Pancreas (tissue), 10 donors: ENCODE results near the gene PRSS50. TPM values are rescaled to one million over a fixed set of nuclear protein-coding genes. Genes with fewer than 3 reads are reported as not detected.
A peak's percentile ranks its signal among the peaks of the same experiment; 100 is the strongest.

Experiments
- ATAC-seq, 4 donors: fragments of 200-7000 bp; cut with Tn5 transposase; one replicate each; pipeline versions ENCODE4 v1.8.0 to v1.9.1; 2020; ENCODE audit warnings: mild to moderate bottlenecking in 4 of 4, moderate library complexity in 4 of 4
- DNase-seq, 6 donors: peaks; one replicate each; pipeline ENCODE4 v3.0.0-alpha.2; 2020
- FAIRE-seq: peaks from 2 replicates; lab custom pipeline; 2012; peaks lifted over from hg19 to GRCh38; lab: Jason Lieb, UNC
- H3K27ac ChIP-seq, 4 donors: fragments of 200-600 bp; sonication (generic); 1 replicate in 3 of 4; 2 replicates in 1 of 4; pipeline versions ENCODE4 v1.5.0 to v1.8.0; 2020
- H3K27me3 ChIP-seq, 4 donors: fragments of 200-600 bp; one replicate each; pipeline ENCODE4 v1.8.0; 2021
- H3K36me3 ChIP-seq, 3 donors: fragments of 200-600 bp; sonication (generic) in 1 of 3; one replicate each; pipeline versions ENCODE4 v1.5.0 to v1.8.0; 2020 to 2021
- H3K4me1 ChIP-seq, 3 donors: fragments of 200-600 bp; one replicate each; pipeline ENCODE4 v1.8.0; 2021
- H3K4me3 ChIP-seq, 4 donors: fragments of 200-600 bp; sonication (generic) in 2 of 4; one replicate each; pipeline versions ENCODE4 v1.5.0 to v1.8.0; 2020 to 2021
- H3K9me3 ChIP-seq, 4 donors: fragments of 200-600 bp; one replicate each; pipeline ENCODE4 v1.8.0; 2021
- CTCF ChIP-seq, 4 donors: fragments of 200-600 bp; sonication (generic) in 3 of 4; IDR thresholded peaks; one replicate each; pipeline versions ENCODE4 v1.5.0 to v1.8.0; 2021; ENCODE audit warnings: antibody characterized with exemption in 4 of 4
- WGBS, 2 donors: extraction: QIAGEN DNeasy Blood & Tissue Kit; methylation state at CpG; one replicate each; pipeline ENCODE4 v1.1.7; 2013; 5-methylcytosine and 5-hydroxymethylcytosine counted together
- intact Hi-C, 3 donors: fragments of 100-400 bp; cut with DNase I; formaldehyde crosslinking; loops; one replicate each; pipeline versions ENCODE4 v1.11.1 to v1.14.2; 2022
- polyA plus RNA-seq, 2 donors: library from polyadenylated mRNA; stranded (reverse); fragments of 200-250 nt; gene quantifications; one replicate each; pipeline ENCODE4 v1.2.3, GENCODE V29; 2013
- total RNA-seq, 6 donors: library from RNA; stranded (reverse); fragmentation: NEBNext Ultra II Directional in 4 of 6; extraction: Animal tissue kit (Norgen Biotek cat#: 25700) in 4 of 6; gene quantifications; one replicate each; pipeline versions ENCODE4 v1.2.1 to v1.2.4, GENCODE V29; 2021 to 2023
- donor health status: healthy with polysubstance abuse.
- donor health status: DM: no; HTN: no; CAD: no; lungs with moderate emphysema.
- donor health status: DM: no; HTN: no; CAD: no.
- donor health status: control.
- donor health status: control.
- donor health status: Bipolar disorder and iron deficiency.
- donor health status: DM: yes; HTN: yes; CAD: no.
- donor health status: DM: no; HTN: no; CAD: no.
- donor health status: DM: no; HTN: no; CAD: no.
- donor health status: DM: yes; HTN: yes; CAD: no.

The PRSS50 gene
- total and polyA plus RNA-seq, 8 donors = 0.28 to 2.2 (median 0.51) TPM

- 75 to 88% methylated on average over 8 of the region's 8 CpGs for WGBS, 2 donors
- TF ChIP-seq CTCF (IDR thresholded peaks at IDR 0.05) = no peak
- ATAC-seq = peak in 3 of 4 donors; percentile 21 to 43 (median 42)
- H3K9me3 ChIP-seq = no peaks in the 10 kb centered on the region
- H3K4me3 ChIP-seq = no peak overlapping the region
- DNase-seq = peak in 1 of 6 donors; percentile 66
- no peak for FAIRE-seq
- intact Hi-C loops = loop anchor here in 2 of 3 donors (10.0 kb wide), 2 partner anchors 205 to 285 kb away; no protein-coding TSS in a partner anchor
- peaks cover 0 to 14% (median 0%) of the 10 kb centered on the region in 3 donors for H3K4me1 ChIP-seq
- H3K36me3 ChIP-seq = no peaks in the 10 kb centered on the region
- H3K27ac ChIP-seq = no peak overlapping the region
- H3K27me3 ChIP-seq = no peaks in the 10 kb centered on the region
These were observed 17.8 kb downstream of the PRSS50 start for GRCh38 chr3:46699676-46700523.

- peak in 2 of 6 donors; percentile 25 to 48 for DNase-seq
- FAIRE-seq = no peak
- ATAC-seq = no peak
- 74 to 78% methylated on average over 4 of the region's 4 CpGs for WGBS, 2 donors
- Histone ChIP-seq H3K27ac (peak overlapping the region in 1 of 4 donors; percentile 24), H3K4me1 (peaks cover 0 to 14% (median 11%) of the 10 kb centered on the region in 3 donors), H3K27me3 (no peaks in the 10 kb centered on the region), H3K9me3 (no peaks in the 10 kb centered on the region), H3K36me3 (no peaks in the 10 kb centered on the region), H3K4me3 (no peak overlapping the region)
- intact Hi-C loops = no loop called here
- TF ChIP-seq CTCF (IDR thresholded peaks at IDR 0.05) = no peak
These were observed 21.4 kb downstream of the PRSS50 start for GRCh38 chr3:46695962-46696894.

GRCh38 chr3:46695177-46695961, 22.3 kb downstream of the PRSS50 start:
- intact Hi-C loops = no loop called here
- WGBS, 2 donors = 87 to 88% methylated on average over 11 of the region's 11 CpGs
- Histone ChIP-seq H3K4me1 (peaks cover 0 to 13% (median 11%) of the 10 kb centered on the region in 3 donors), H3K27ac (peak overlapping the region in 2 of 4 donors; percentile 17 to 28), H3K27me3 (no peaks in the 10 kb centered on the region), H3K36me3 (no peaks in the 10 kb centered on the region), H3K4me3 (no peak overlapping the region), H3K9me3 (no peaks in the 10 kb centered on the region)
- TF ChIP-seq CTCF (IDR thresholded peaks at IDR 0.05) = peak in 1 of 4 donors; percentile 10
- peak in 3 of 6 donors; percentile 13 to 42 (median 34) for DNase-seq
- ATAC-seq = peak in 2 of 4 donors; percentile 1 to 10
- no peak for FAIRE-seq

- 92 to 100% methylated on average over 3 of the region's 3 CpGs for WGBS, 2 donors
- H3K27me3 ChIP-seq = no peaks in the 10 kb centered on the region
- H3K27ac ChIP-seq = no peak overlapping the region
- FAIRE-seq = no peak
- no peaks in the 10 kb centered on the region for H3K9me3 ChIP-seq
- no peak for ATAC-seq
- intact Hi-C loops = no loop called here
- H3K36me3 ChIP-seq = no peaks in the 10 kb centered on the region
- no peak overlapping the region for H3K4me3 ChIP-seq
- peak in 2 of 6 donors; percentile 10 to 29 for DNase-seq
- peaks cover 0 to 11% (median 10%) of the 10 kb centered on the region in 3 donors for H3K4me1 ChIP-seq
- TF ChIP-seq CTCF (IDR thresholded peaks at IDR 0.05) = no peak
These were observed 23.1 kb downstream of the PRSS50 start for GRCh38 chr3:46694520-46694919.
